Esophagus mucosa (tissue), 1 donor: ENCODE measurements around the gene BICDL1. TPM values are rescaled to one million over a fixed set of nuclear protein-coding genes. Genes with fewer than 3 reads are reported as not detected.

Experiments used
- ATAC-seq: fragments of 200-7000 bp; cut with Tn5 transposase; one replicate; pipeline ENCODE4 v1.9.1; 2020
- total RNA-seq: library from RNA; stranded (reverse); gene quantifications from one replicate; pipeline ENCODE4 v1.2.4, GENCODE V29; 2023
- donor health status: DM: yes; HTN: yes; CAD: no.

BICDL1 gene
- total RNA-seq, 1 donor from 2014 or later = 32.6 TPM

- peak; percentile 86 for ATAC-seq
Measured at GRCh38 chr12:120055231-120056000, 66.4 kb downstream of the BICDL1 start.

GRCh38 chr12:120056739-120057138, 67.7 kb downstream of the BICDL1 start:
- no peak for ATAC-seq

GRCh38 chr12:120060196-120060595, 71.2 kb downstream of the BICDL1 start:
- peak; percentile 32 for ATAC-seq

- no peak for ATAC-seq
Measured at GRCh38 chr12:120060717-120061116, 71.7 kb downstream of the BICDL1 start.

- ATAC-seq = no peak
Measured at GRCh38 chr12:120061575-120062214, 72.7 kb downstream of the BICDL1 start.

GRCh38 chr12:120062976-120063579, 74.0 kb downstream of the BICDL1 start:
- no peak for ATAC-seq

- ATAC-seq = no peak
Measured at GRCh38 chr12:120064054-120064940, 75.3 kb downstream of the BICDL1 start.

- no peak for ATAC-seq
Measured at GRCh38 chr12:120065472-120065871, 76.4 kb downstream of the BICDL1 start.

- no peak for ATAC-seq
Measured at GRCh38 chr12:120066341-120066740, 77.3 kb downstream of the BICDL1 start.

GRCh38 chr12:120067084-120067869, 78.2 kb downstream of the BICDL1 start:
- ATAC-seq = no peak

GRCh38 chr12:120067901-120068300, 78.9 kb downstream of the BICDL1 start:
- no peak for ATAC-seq

- no peak for ATAC-seq
Measured at GRCh38 chr12:120069278-120069677, 80.2 kb downstream of the BICDL1 start.

- peak; percentile 29 for ATAC-seq
Measured at GRCh38 chr12:120071493-120072020, 82.5 kb downstream of the BICDL1 start.

- ATAC-seq = no peak
Measured at GRCh38 chr12:120072472-120073249, 83.6 kb downstream of the BICDL1 start.

- ATAC-seq = no peak
Measured at GRCh38 chr12:120075034-120075616, 86.1 kb downstream of the BICDL1 start.

GRCh38 chr12:120076651-120077050, 87.6 kb downstream of the BICDL1 start:
- no peak for ATAC-seq

GRCh38 chr12:120077260-120077659, 88.2 kb downstream of the BICDL1 start:
- ATAC-seq = no peak

- peak; percentile 76 for ATAC-seq
Measured at GRCh38 chr12:120078868-120079267, 89.8 kb downstream of the BICDL1 start.

- ATAC-seq = peak; percentile 87
Measured at GRCh38 chr12:120079411-120080400, 90.7 kb downstream of the BICDL1 start.
